ENCODE results near the gene CFAP68. TPM values are rescaled to one million over a fixed set of nuclear protein-coding genes. Genes with fewer than 3 reads are reported as not detected.
A peak's percentile ranks its signal among the peaks of the same experiment; 100 is the strongest.

Gene CFAP68
- total and polyA plus RNA-seq, 2 of the 13 experiments (the other 11 are each of a cell fraction or from before 2014, with no cell fraction given): 22.2 to 25.6 TPM

GRCh38 chr11:111871693-111872161 is 7.6 kb upstream of the CFAP68 start (continued):
- TF ChIP-seq SETDB1 (CRISPR knock-in tag; IDR thresholded peaks at IDR 0.05; ENCODE audit: borderline replicate concordance) (no peak), RCOR2 (CRISPR knock-in tag; IDR thresholded peaks at IDR 0.05) (no peak), SOX6 (IDR thresholded peaks at IDR 0.05) (no peak), SOX6 (CRISPR knock-in tag; IDR thresholded peaks at IDR 0.05) (no peak), ZNF235 (CRISPR knock-in tag; IDR thresholded peaks at IDR 0.05; ENCODE audit: borderline replicate concordance) (no peak), REL (CRISPR knock-in tag; conservative IDR thresholded peaks at IDR 0.05) (no peak), POLR2A (IDR thresholded peaks at IDR 0.05; ENCODE audit: insufficient read depth in 1 of 2, low read depth in 2 of 2, low read length in 2 of 2) (no peak), RAD51 (IDR thresholded peaks at IDR 0.05; ENCODE audit: borderline replicate concordance) (no peak), CENPT (CRISPR knock-in tag; IDR thresholded peaks at IDR 0.05; ENCODE audit: low read depth) (no peak), JUN (CRISPR knock-in tag; IDR thresholded peaks at IDR 0.05) (no peak), ZNF7 (CRISPR knock-in tag; IDR thresholded peaks at IDR 0.05) (no peak), GMEB1 (CRISPR knock-in tag; IDR thresholded peaks at IDR 0.05; ENCODE audit: borderline replicate concordance) (peak; percentile 0; the same call in 1 of the 2 replicates), ZNF136 (CRISPR knock-in tag; IDR thresholded peaks at IDR 0.05; ENCODE audit: low read depth) (0 out of 2 replicates have a peak, but pooled peaks have one; percentile 9), MEIS2 (CRISPR knock-in tag; IDR thresholded peaks at IDR 0.05) (no peak), ZNF710 (CRISPR knock-in tag; IDR thresholded peaks at IDR 0.05; ENCODE audit: borderline replicate concordance) (no peak), ZNF407 (CRISPR knock-in tag; IDR thresholded peaks at IDR 0.05; ENCODE audit: not compliant biosample characterization) (no peak), PLSCR1 (CRISPR knock-in tag; IDR thresholded peaks at IDR 0.05; ENCODE audit: borderline replicate concordance) (no peak), HHEX (CRISPR knock-in tag; IDR thresholded peaks at IDR 0.05) (no peak), ZNF616 (CRISPR knock-in tag; IDR thresholded peaks at IDR 0.05; ENCODE audit: low read depth) (no peak)
